ENCODE results near the gene HECA.
"Not testable (repeated sequence)": the region's sequence is repeated elsewhere in the genome, so short reads cannot be mapped to it uniquely, and the experiment has no call there.

GRCh38 chr6:139122823-139123222, 12.1 kb upstream of the HECA start:
- TF ChIP-seq CTCF (IDR thresholded peaks at IDR 0.05 in 2 of 3, conservative IDR thresholded peaks at IDR 0.05 in 1 of 3; ENCODE audit: borderline replicate concordance in 1 of 3, insufficient read depth in 1 of 3, low read depth in 2 of 3, low read length in 2 of 3); MAX (IDR thresholded peaks at IDR 0.05); EZH2 (IDR thresholded peaks at IDR 0.05); ZNF274 (IDR thresholded peaks at IDR 0.05; ENCODE audit: low read depth, low read length); EZH2phosphoT487 (IDR thresholded peaks at IDR 0.05; ENCODE audit: borderline replicate concordance); JUND (IDR thresholded peaks at IDR 0.05); POLR2AphosphoS5 (IDR thresholded peaks at IDR 0.05; ENCODE audit: low read depth, low read length); YY1 (IDR thresholded peaks at IDR 0.05; ENCODE audit: extremely low read depth, insufficient replicate concordance, low read depth, low read length); POLR2A (IDR thresholded peaks at IDR 0.05; ENCODE audit: borderline replicate concordance, extremely low read depth, insufficient read depth, insufficient read length); FOSL1 (IDR thresholded peaks at IDR 0.05; ENCODE audit: low read depth); TCF7L2 (IDR thresholded peaks at IDR 0.05; ENCODE audit: borderline replicate concordance, extremely low read depth, insufficient read depth, insufficient read length): not testable (repeated sequence)

All from HCT116 (cell line).